Stimulated activated CD4-positive, alpha-beta T cell treated with anti-CD3 and anti-CD28 coated beads, Interleukin-15, amount 100 ng/mL, for 24 hours (primary cell): Measurements from ENCODE around the gene CFAP99.
"Not testable (repeated sequence)": the region's sequence is repeated elsewhere in the genome, so short reads cannot be mapped to it uniquely, and the experiment has no call there.

Source experiments
- DNase-seq: peaks from one replicate; pipeline ENCODE4 v3.0.0-alpha.2; 2020

CFAP99 gene

DNA sequence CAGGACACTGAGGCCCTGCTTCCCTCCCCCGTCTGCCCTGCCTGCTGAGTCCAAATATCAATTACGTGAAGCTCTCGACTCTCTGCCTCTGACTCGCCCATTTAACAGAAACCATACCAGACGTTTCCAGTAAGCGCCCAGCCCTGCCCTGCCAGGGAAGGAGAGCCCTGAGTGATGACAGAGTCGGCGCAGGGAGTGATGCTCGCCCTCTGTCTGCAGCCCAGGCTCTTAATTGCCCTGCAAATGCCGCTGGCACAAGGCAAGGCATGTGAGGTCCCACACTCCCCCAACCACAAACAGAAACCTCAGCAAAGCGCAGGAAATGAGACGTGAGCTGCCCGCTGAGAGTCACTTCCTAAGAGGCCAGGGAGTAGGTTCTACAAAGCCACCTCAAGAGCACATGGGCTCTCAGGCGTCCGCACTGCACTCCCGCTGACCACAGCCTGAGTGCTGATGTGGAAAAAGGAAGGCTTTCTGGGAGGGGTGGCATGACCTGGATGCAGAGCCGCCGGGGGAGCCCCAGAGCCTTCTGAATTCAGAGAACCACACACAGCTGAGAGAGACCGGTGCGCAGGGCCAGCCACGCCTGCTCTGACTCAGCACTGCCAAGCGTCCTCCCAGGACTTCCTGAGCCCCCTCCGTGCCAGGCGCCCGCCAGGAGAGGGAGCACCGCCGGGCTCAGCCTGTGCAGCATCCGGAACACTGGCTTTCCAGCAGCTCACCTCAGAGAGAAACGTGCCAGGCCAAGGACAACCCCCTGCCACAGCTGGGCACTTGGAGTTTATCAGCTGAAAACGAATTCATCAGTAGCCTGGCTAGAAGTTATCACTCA, 5.7 kb upstream of the CFAP99 start:
- DNase-seq: peak; percentile 89

- DNase-seq: peak; percentile 48
Observed at GRCh38 chr4:2413821-2414610, 4.7 kb upstream of the CFAP99 start.

DNA sequence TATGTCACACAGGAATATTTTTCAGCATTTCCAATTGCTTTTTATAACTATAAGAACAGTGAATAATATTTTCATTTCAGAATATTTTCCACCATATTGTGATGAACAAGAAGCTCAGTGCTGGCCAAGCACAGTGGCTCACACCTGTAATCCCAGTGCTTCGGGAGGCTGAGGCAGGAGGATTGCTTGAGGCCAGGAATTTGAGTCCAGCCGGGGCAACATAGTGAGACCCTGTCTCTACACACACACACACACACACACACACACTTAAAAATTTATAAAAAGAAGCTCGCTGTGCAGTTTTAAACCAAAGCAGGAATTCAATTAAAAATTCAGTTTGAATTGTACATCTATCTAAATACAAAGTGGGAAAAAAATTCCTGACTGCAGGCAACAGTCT, 3.5 kb upstream of the CFAP99 start:
- no peak for DNase-seq

DNA sequence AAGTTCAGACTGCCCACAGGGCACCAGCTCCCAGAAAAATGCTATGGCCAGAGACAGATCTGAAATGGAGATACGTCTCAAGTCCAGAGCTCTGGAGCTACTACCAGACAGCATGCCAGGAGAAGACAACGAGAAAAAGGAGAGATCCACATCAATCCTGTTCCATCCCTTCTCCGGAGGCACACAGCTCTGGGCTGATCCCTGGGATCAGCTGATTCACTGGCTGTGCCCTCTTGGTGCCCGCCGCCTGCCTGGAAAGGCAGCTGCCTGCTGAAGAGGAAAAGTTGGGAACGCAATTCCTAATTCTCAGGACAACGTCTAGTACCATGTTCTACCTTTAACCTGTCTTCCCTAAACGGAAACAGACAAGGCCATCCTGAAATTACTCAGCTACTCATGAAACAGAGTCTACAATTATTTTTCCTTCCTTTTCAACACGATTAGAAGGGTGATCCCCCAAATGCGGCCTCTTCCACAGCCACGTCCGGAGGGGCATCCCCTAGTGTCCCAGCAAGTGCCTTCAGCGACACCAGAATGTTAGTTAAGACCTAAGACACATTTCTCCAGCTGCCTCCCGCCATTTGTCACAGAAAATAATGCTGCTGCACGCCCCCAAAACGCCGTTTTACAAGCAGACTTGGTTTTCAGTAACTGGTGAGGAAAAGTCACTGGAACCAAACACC, 2.7 kb upstream of the CFAP99 start:
- DNase-seq: no peak

- peak; percentile 46 for DNase-seq
Observed at GRCh38 chr4:2416564-2417225, 2.1 kb upstream of the CFAP99 start.

GRCh38 chr4:2417226-2417764, 1.5 kb upstream of the CFAP99 start:
- DNase-seq: peak; percentile 38

DNA sequence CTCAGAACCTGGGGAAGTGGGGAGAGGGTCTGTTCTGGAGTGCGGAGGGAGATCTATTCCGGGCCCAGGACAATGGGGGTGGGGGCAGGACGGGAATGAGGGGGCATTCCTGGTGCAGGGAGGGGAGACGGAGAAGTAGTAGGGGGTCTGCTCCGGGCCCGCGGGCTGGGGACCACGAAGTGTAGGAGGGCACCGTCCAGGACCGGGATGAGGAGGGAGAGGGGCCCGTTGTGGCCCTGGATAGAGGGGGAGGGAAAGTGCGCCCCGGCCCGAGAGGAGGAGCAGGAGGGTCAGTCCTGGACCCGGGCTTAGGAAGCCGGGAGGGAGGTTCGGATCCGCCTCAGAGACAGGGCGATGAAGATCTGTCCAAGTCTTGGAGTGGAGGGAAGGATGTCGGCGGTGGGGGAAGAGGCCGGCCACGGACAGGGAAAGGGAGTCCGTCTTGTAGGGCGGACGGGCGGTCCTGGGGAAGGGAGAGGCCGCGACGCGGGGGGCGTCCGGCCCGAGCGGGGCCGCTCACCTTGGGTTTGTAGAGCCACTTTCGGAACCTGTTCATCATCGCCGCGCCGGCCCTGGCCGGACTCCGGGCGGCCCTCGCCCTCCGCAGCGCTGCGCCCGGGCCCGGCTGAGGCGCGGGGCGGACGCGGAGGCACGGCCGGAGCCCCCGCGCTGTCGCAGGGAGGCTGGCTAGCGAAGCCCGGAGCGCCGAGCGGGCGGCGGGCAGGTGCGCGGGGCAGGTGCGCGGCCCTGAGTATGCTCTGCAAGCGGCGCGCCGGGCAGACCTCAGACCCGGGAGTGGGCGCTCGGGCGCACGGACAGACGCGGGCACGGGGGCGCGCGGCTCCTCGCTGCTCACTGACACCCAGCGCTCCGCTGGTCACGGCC, 748 bp upstream of the CFAP99 start, which contains the start of gene ZFYVE28:
Gene ZFYVE28, minus strand, starts transcription at position 881 of the 885 bp plus-strand sequence. Its CDS starts 322 bp downstream, at position 559.
- peak; percentile 23 for DNase-seq

DNA sequence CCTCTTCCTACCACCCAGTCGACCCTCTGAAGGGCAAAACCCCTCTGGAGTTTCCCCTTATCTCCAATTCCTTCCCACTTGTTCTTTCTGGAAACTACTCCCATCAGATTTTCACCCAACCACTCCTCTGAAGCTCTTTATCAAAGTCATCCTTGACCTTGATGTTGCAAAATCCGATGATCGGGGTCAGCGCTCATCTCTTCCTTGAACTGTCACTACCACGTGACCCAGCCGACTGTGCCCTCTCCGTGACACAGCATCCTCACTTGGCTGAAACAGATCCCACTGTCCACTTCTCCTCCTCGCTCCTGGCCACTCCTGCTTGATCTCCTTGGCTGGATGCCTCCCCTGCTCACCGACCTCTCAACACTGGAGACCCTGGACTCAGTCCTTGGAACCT, 1.1 kb downstream of the CFAP99 start:
- no peak for DNase-seq

DNA sequence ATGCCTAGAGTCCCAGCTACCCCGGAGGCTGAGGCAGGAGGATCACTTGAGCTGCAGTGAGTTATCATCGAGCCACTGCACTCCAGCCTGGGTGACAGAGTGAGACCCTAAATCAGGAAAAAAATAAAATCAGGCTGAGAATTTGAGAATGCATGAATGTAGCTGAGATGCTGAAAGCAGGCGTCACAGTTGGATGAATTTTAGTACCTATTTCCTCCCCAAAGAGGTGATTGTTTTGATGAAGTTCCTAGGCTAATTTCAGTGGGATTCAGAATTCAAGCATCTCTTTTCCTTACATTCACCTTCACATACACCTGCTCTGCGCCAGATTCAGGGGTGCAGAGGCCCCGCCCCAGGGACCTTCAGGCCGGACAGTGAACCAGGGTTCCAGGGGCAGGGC, 3.2 kb downstream of the CFAP99 start:
- no peak for DNase-seq

DNA sequence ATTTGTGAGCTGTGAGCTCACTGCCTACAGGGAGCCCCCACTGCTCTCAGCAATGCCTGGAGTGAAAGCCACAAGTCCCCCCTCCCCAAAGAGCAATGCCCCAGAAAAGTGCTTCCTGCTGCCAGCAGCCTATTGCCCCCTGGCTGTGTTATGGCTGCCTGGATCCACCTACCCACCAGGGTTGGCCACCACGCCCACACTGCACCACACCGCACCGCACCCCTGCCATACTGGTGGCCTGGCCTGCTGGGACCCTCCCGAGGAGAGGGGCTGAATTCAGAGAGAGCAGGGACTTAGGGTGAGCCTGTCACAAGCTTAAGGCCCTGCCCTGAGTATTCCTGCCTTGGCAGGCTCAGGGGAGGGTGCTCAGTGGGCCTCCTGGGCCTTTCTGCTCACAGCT, 4.3 kb downstream of the CFAP99 start:
- DNase-seq: no peak

- DNase-seq: no peak
Observed at GRCh38 chr4:2423695-2424094, 4.9 kb downstream of the CFAP99 start.

DNA sequence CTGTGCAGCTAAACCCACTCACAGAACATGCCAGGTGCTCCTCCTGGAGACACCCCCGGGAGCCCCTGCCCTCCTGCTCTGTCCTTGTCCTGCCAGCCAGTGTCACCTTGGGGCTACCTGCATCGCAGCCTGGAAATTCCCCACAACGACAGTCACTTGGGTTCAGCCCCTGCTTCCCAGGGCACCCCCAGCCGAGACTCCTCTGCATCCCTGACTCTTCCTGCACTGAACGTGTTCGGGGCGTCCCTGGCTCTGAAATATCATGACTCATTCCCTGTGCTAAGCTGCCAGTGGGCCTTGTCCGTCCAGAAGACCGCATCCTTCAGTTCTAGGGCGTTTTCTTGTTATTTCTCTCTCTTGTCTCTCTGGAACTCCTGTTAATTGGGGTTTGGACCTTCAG, 5.8 kb downstream of the CFAP99 start:
- no peak for DNase-seq

- DNase-seq: no peak
Observed at GRCh38 chr4:2425386-2426068, 6.8 kb downstream of the CFAP99 start.

- DNase-seq: no peak
Observed at GRCh38 chr4:2426069-2426397, 7.3 kb downstream of the CFAP99 start.

GRCh38 chr4:2426711-2427275, 8.0 kb downstream of the CFAP99 start:
- DNase-seq: no peak

DNA sequence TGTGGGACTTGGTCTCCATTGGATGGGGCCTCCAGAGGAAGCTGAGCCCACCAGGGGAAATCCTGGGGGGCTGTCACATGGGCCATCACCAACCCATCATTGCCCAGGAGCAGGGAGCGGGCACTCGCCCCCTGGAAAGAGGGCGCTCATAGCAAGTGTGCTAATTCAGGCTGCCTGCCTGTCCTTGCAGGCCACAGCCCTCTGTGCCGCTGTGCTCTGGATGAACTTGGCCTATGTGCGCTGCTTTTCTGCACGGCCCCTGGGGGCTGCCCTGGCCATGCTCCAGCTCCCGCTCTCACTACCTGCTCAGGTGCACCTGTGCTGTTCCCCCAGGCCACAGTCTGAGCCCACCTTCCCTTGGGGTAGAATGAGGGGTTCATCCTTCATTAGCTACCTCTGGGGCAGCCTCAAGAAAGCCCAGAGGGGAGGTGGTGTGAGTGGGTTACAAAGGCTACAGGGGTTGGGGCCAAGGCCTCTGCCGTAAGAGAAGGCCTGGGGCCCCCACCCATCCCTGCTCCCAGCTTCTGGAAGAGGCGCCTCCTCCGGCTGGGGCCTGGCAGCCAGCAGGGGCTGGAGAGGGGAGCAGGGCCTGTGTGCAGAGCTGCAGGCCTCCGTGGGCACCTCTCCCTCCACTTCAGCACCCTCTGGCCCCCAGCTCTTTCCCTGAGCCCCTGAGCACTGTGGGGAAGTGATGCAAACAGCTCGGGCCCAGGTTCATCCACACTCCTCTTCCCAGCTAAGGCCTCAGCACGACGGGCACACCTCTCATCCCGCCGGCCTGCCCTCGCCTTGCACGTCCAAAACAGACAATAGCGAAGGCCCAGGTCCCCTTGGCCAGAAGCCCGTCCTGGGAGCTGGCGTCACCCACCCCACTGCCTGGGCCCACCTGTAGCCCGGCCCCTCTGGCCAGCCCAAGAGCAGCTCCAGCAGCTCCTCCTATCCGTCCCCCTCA, 8.9 kb downstream of the CFAP99 start:
- no peak for DNase-seq

GRCh38 chr4:2428496-2429213, 9.9 kb downstream of the CFAP99 start:
- no peak for DNase-seq

GRCh38 chr4:2429945-2430757, 11.4 kb downstream of the CFAP99 start:
- DNase-seq: not testable (repeated sequence)
